PC-9 (cell line): ENCODE measurements around the gene CD28. TPM values are rescaled to one million over a fixed set of nuclear protein-coding genes. Genes with fewer than 3 reads are reported as not detected.

ENCODE experiments used
- BruUV-seq: library from RNA; stranded (reverse); fragments of 400-500 nt; replicated peaks from 2 replicates; lab custom pipeline; 2021; lab: Mats Ljungman, UMichigan
- CTCF ChIA-PET: fragments of 300-600 bp; sonication (Branson Sonifier 250); formaldehyde crosslinking; loops from one replicate; lab custom pipeline; 2022; ENCODE audit warnings: antibody characterized with exemption; lab: Charles Lee
- POLR2A ChIA-PET: fragments of 300-600 bp; sonication (Branson Sonifier 250); formaldehyde crosslinking; loops from one replicate; lab custom pipeline; 2022; ENCODE audit warnings: antibody characterized with exemption; ENCODE audit not compliant: unreplicated experiment; lab: Charles Lee
- DNase-seq, 2 experiments: peaks; one replicate each; pipeline versions ENCODE4 v3.0.0 to v3.0.0-alpha.2; 2015 to 2022; ENCODE audit warnings: mixed read lengths in 1 of 2
- H2AFZ ChIP-seq: fragments of 200-600 bp; sonication (generic); 2 replicates; pipeline ENCODE4 v1.8.1; 2017; ENCODE audit warnings: antibody characterized with exemption
- H3F3A ChIP-seq: fragments of 200-600 bp; sonication (generic); 2 replicates; pipeline ENCODE4 v1.8.1; 2017; ENCODE audit warnings: antibody characterized with exemption, mild to moderate bottlenecking, low read depth; ENCODE audit not compliant: insufficient read depth
- H3K27ac ChIP-seq: fragments of 200-600 bp; sonication (generic); 2 replicates; pipeline ENCODE4 v1.6.1; 2016; ENCODE audit warnings: mixed run types
- H3K27me3 ChIP-seq: fragments of 200-600 bp; sonication (generic); 2 replicates; pipeline ENCODE4 v1.6.1; 2016; ENCODE audit warnings: low read depth, mixed run types; ENCODE audit not compliant: insufficient read depth
- H3K36me3 ChIP-seq: fragments of 200-600 bp; sonication (generic); 2 replicates; pipeline ENCODE4 v1.6.1; 2016; ENCODE audit warnings: low read depth, mixed run types
- H3K4me1 ChIP-seq: fragments of 200-600 bp; sonication (generic); replicated peaks from 2 replicates; pipeline ENCODE4 v1.6.1; 2016; ENCODE audit warnings: mixed run types; ENCODE audit not compliant: insufficient read depth
- H3K4me2 ChIP-seq: fragments of 200-600 bp; sonication (generic); 2 replicates; pipeline ENCODE4 v1.6.1; 2017; ENCODE audit warnings: mixed run types
- H3K4me3 ChIP-seq: fragments of 200-600 bp; sonication (generic); 2 replicates; pipeline ENCODE4 v1.6.1; 2016; ENCODE audit warnings: mixed run types
- H3K79me2 ChIP-seq: fragments of 200-600 bp; sonication (generic); 2 replicates; pipeline ENCODE4 v1.6.1; 2017; ENCODE audit warnings: low read depth, mixed run types
- H3K9me2 ChIP-seq: fragments of 200-600 bp; sonication (generic); 2 replicates; pipeline ENCODE4 v1.8.1; 2017; ENCODE audit warnings: mild to moderate bottlenecking; ENCODE audit not compliant: insufficient read depth
- H3K9me3 ChIP-seq: fragments of 200-600 bp; sonication (generic); 2 replicates; pipeline ENCODE4 v1.8.1; 2016; ENCODE audit warnings: low read depth; ENCODE audit not compliant: insufficient read depth
- H4K20me1 ChIP-seq: fragments of 200-600 bp; sonication (generic); 2 replicates; pipeline ENCODE4 v1.8.1; 2017; ENCODE audit not compliant: insufficient read depth
- CTCF ChIP-seq: fragments of 200-600 bp; sonication (generic); conservative IDR thresholded peaks from 2 replicates; pipeline ENCODE4 v1.6.1; 2017; ENCODE audit warnings: mixed run types, antibody characterized with exemption, mild to moderate bottlenecking, moderate library complexity
- EZH2 ChIP-seq: fragments of 200-600 bp; sonication (generic); IDR thresholded peaks from 2 replicates; pipeline ENCODE4 v1.8.0; 2017; ENCODE audit warnings: antibody characterized with exemption, low read depth
- intact Hi-C: fragments of 100-400 bp; cut with micrococcal nuclease; formaldehyde crosslinking; loops from one replicate; pipeline ENCODE4 v1.10.0; 2022; ENCODE audit not compliant: unreplicated experiment
- total RNA-seq: library from RNA; stranded (reverse); gene quantifications from 2 replicates; pipeline ENCODE4 v1.2.3, GENCODE V29; 2021

Gene CD28
- total RNA-seq, 1 experiment from 2014 or later = not detected

- POLR2A ChIA-PET = no interaction called here
Measured at GRCh38 chr2:203679401-203679800, 27.0 kb upstream of the CD28 start.

GRCh38 chr2:203681978-203682377, 24.5 kb upstream of the CD28 start:
- no peak for DNase-seq
- no peaks in the 10 kb centered on the region for H3K36me3 ChIP-seq
- no TSS peak for BruUV-seq
- no peaks in the 10 kb centered on the region for H3K27me3 ChIP-seq
- H3K4me2 ChIP-seq = no peak overlapping the region
- POLR2A ChIA-PET = no interaction called here
- H3K9me3 ChIP-seq = no peaks in the 10 kb centered on the region
- peaks cover 25% of the 10 kb centered on the region for H3K4me1 ChIP-seq
- H2AFZ ChIP-seq = no peak overlapping the region
- peaks cover 11% of the 10 kb centered on the region; the same call in 1 of the 2 replicates for H3F3A ChIP-seq
- CTCF ChIA-PET = no interaction called here
- no peaks in the 10 kb centered on the region for H3K79me2 ChIP-seq
- TF ChIP-seq CTCF = no peak
- TF ChIP-seq EZH2 = no peak
- intact Hi-C loops = no loop called here
- no peak overlapping the region for H3K27ac ChIP-seq
- no peak overlapping the region for H3K4me3 ChIP-seq
- no peaks in the 10 kb centered on the region for H3K9me2 ChIP-seq
- no peaks in the 10 kb centered on the region for H4K20me1 ChIP-seq

More at GRCh38 chr2:203679401-203679800, 27.0 kb upstream of the CD28 start:
- CTCF ChIA-PET = interaction anchor here (0.6 kb wide), 1 partner anchor 1831 kb away, joined by 6 read pairs; no protein-coding TSS in a partner anchor
- Histone ChIP-seq H3K27me3 (no peaks in the 10 kb centered on the region), H3K9me3 (no peaks in the 10 kb centered on the region), H3K4me3 (no peak overlapping the region), H3K4me1 (peaks cover 13% of the 10 kb centered on the region), H4K20me1 (no peaks in the 10 kb centered on the region), H2AFZ (no peak overlapping the region), H3K9me2 (no peaks in the 10 kb centered on the region), H3K79me2 (no peaks in the 10 kb centered on the region), H3K36me3 (no peaks in the 10 kb centered on the region), H3K4me2 (no peak overlapping the region), H3K27ac (no peak overlapping the region), H3F3A (peaks cover 9% of the 10 kb centered on the region; the same call in 1 of the 2 replicates)
- TF ChIP-seq CTCF = no peak
- DNase-seq = no peak
- no TSS peak for BruUV-seq
- intact Hi-C loops = no loop called here

GRCh38 chr2:203682688-203683130, 23.7 kb upstream of the CD28 start:
- Histone ChIP-seq H3K9me2 (no peaks in the 10 kb centered on the region), H3K4me2 (no peak overlapping the region), H3K9me3 (no peaks in the 10 kb centered on the region), H3K4me3 (no peak overlapping the region), H3K27me3 (no peaks in the 10 kb centered on the region), H4K20me1 (no peaks in the 10 kb centered on the region), H3K4me1 (peaks cover 25% of the 10 kb centered on the region), H3K27ac (peak overlapping the region; percentile 87), H3F3A (peaks cover 11% of the 10 kb centered on the region; the same call in 1 of the 2 replicates), H2AFZ (no peak overlapping the region), H3K79me2 (no peaks in the 10 kb centered on the region), H3K36me3 (no peaks in the 10 kb centered on the region)
- no peak for TF ChIP-seq EZH2
- no peak for TF ChIP-seq CTCF
- no peak for DNase-seq
- BruUV-seq = no TSS peak
- CTCF ChIA-PET = no interaction called here
- POLR2A ChIA-PET = no interaction called here
- intact Hi-C loops = no loop called here
